CD4-positive, CD25-positive, alpha-beta regulatory T cell (primary cell): ENCODE data around the gene MAPKAPK2. TPM values are rescaled to one million over a fixed set of nuclear protein-coding genes. Genes with fewer than 3 reads are reported as not detected.

ENCODE experiments used
- ATAC-seq, 2 donors: fragments of 150-1000 bp; cut with Tn5 transposase; one replicate each; pipeline ENCODE4 v1.10.0; 2021; ENCODE audit warnings: low read depth in 2 of 2, moderate number of reproducible peaks in 2 of 2, moderate library complexity in 1 of 2
- DNase-seq, 3 donors: peaks; one replicate each; pipeline versions ENCODE4 v3.0.0 to v3.0.0-alpha.2; 2012 to 2022; ENCODE audit warnings: mixed read lengths in 1 of 3
- H3K27ac ChIP-seq: one replicate; pipeline ENCODE4 v1.7.0; 2013; ENCODE audit warnings: mild to moderate bottlenecking, low read length; ENCODE audit not compliant: insufficient read depth, poor library complexity, severe bottlenecking
- H3K27me3 ChIP-seq: one replicate; pipeline ENCODE4 v1.7.0; 2013; ENCODE audit warnings: low read length; ENCODE audit not compliant: control insufficient read depth, insufficient read depth
- H3K36me3 ChIP-seq: one replicate; pipeline ENCODE4 v1.7.0; 2013; ENCODE audit warnings: mild to moderate bottlenecking, low read length, moderate library complexity; ENCODE audit not compliant: control insufficient read depth, insufficient read depth
- H3K4me1 ChIP-seq: 2 replicates; pipeline ENCODE4 v1.7.0; 2013; ENCODE audit warnings: mild to moderate bottlenecking, low read length; ENCODE audit not compliant: insufficient read depth, control insufficient read depth, poor library complexity, severe bottlenecking
- H3K4me3 ChIP-seq: one replicate; pipeline ENCODE4 v1.7.0; 2013; ENCODE audit warnings: low read depth, mild to moderate bottlenecking, low read length, moderate library complexity
- H3K9me3 ChIP-seq, 2 experiments: 1 replicate in 1 of 2; 2 replicates in 1 of 2; pipeline ENCODE4 v1.7.0; 2013; ENCODE audit warnings: low read length in 2 of 2, mild to moderate bottlenecking in 1 of 2, moderate library complexity in 1 of 2; ENCODE audit not compliant: control insufficient read depth in 2 of 2
- H3K27ac Mint-ChIP-seq, 3 donors: one replicate each; pipeline ENCODE4 v1.8.0; 2020 to 2022; ENCODE audit warnings: mild to moderate bottlenecking in 3 of 3, mixed read lengths in 3 of 3, moderate library complexity in 2 of 3
- H3K27me3 Mint-ChIP-seq: one replicate; pipeline ENCODE4 v1.8.0; 2022; ENCODE audit warnings: mild to moderate bottlenecking, mixed read lengths
- H3K36me3 Mint-ChIP-seq: one replicate; pipeline ENCODE4 v1.8.0; 2020; ENCODE audit warnings: mixed read lengths
- H3K4me1 Mint-ChIP-seq, 4 donors: one replicate each; pipeline ENCODE4 v1.8.0; 2020 to 2022; ENCODE audit warnings: mixed read lengths in 4 of 4, mild to moderate bottlenecking in 1 of 4
- H3K4me3 Mint-ChIP-seq, 4 donors: one replicate each; pipeline ENCODE4 v1.8.0; 2020 to 2022; ENCODE audit warnings: mild to moderate bottlenecking in 4 of 4, mixed read lengths in 4 of 4, moderate library complexity in 3 of 4
- H3K9me3 Mint-ChIP-seq, 7 donors: one replicate each; pipeline ENCODE4 v1.8.0; 2020 to 2022; ENCODE audit warnings: mixed read lengths in 7 of 7, mild to moderate bottlenecking in 3 of 7, moderate library complexity in 2 of 7
- polyA plus RNA-seq, 4 donors: library from polyadenylated mRNA; unstranded; fragments of 300-500 nt; fragmentation: Illumina TruSeq; gene quantifications; one replicate each; pipeline ENCODE4 v1.2.3, GENCODE V29; 2021
- total RNA-seq: library from RNA; stranded (reverse); gene quantifications from one replicate; pipeline ENCODE4 v1.2.3, GENCODE V29; 2022

Gene MAPKAPK2
- total and polyA plus RNA-seq, 5 donors from 2014 or later = 2.4 to 167 (median 3.2) TPM

DNA sequence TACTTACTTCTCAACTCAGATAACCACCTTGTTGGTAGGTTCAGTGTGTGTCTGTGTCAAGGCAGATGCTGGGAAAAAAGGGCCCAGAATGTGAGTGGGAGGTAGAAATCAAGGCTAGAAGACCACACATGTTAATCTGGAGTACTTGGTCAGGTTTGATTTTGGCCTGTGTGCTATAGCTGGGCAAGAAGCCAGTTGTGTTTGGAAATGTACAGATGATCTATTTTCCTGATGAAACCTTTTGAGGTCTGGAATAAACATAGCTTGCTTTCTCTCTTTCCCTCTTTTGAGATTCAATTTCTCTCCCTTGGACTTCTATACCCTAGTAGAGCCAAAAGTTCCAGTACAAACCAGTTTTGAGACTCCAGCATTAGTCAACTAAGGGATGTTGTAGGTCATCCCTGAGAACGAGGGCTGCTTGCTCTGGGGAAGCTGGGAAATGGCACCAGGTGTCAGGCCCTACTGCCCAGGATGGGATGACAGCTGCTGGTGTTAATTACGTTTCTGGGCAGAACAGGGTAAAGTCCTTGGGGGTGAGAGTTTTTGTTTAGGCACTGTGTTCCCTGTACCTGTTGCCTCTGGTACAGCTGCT lies 15.8 kb downstream of the MAPKAPK2 start:
- peaks cover 44 to 93% (median 76%) of the 10 kb centered on the region in 4 donors for H3K4me1 Mint-ChIP-seq
- no peaks in the 10 kb centered on the region for H3K9me3 Mint-ChIP-seq
- Histone ChIP-seq H3K4me3 (no peak overlapping the region), H3K27ac (no peak overlapping the region), H3K4me1 (peaks cover 50% of the 10 kb centered on the region), H3K9me3 (no peaks in the 10 kb centered on the region), H3K27me3 (no peaks in the 10 kb centered on the region), H3K36me3 (peaks cover 15% of the 10 kb centered on the region)
- H3K36me3 Mint-ChIP-seq = peaks cover 31% of the 10 kb centered on the region
- ATAC-seq (no peak), DNase-seq (no peak)
- peak overlapping the region in 1 of 3 donors; percentile 54 for H3K27ac Mint-ChIP-seq
- no peak overlapping the region for H3K4me3 Mint-ChIP-seq
- H3K27me3 Mint-ChIP-seq = no peaks in the 10 kb centered on the region

DNA sequence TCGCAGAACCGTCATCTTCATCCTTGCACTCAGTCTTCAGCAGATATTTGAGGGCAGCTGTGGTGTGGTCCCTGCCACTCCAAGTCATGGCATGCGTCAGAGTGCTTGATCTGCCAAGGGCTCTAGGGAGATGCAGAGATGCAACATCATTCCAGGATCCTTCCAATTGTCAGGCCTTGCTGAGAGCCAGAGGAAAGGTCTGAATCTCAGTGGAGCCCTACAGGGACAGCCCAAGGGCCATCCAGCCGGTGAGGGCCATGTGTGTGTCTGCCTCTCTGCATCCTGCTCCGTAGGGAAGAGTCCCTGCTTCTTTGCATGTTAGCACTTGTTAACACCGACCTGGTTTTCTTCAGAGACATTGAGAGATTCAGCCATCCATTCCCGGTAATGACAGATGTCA lies 17.6 kb downstream of the MAPKAPK2 start:
- H3K4me3 Mint-ChIP-seq = no peak overlapping the region

DNA sequence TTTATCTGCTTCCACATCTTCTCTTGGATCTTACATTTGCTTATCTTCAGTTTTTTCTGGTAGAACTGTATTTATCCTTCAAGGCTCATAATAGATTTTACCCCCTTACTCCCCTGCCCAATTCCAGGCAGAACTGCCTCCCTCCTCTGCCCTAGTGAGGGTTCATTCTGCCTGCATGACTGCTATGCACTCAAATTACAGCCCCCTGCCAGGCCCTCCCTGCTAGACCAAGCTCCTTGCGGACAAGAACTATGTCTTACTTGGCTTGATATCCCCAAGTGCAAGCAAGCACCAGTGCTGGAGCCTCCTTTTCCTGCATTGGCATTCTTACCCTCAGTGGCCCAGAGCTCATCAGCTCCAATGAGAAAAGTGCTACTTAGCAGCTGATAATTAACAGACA lies 18.1 kb downstream of the MAPKAPK2 start:
- Mint-ChIP-seq H3K9me3 (no peaks in the 10 kb centered on the region), H3K4me1 (peaks cover 36 to 92% (median 75%) of the 10 kb centered on the region in 4 donors), H3K4me3 (peak overlapping the region in 2 of 4 donors; percentile 78 to 79), H3K27me3 (no peaks in the 10 kb centered on the region), H3K27ac (peak overlapping the region in 2 of 3 donors; percentile 40 to 85), H3K36me3 (peaks cover 11% of the 10 kb centered on the region)
- DNase-seq (no peak), ATAC-seq (no peak)
- no peaks in the 10 kb centered on the region for H3K9me3 ChIP-seq
- H3K36me3 ChIP-seq = peaks cover 3% of the 10 kb centered on the region
- H3K27me3 ChIP-seq = no peaks in the 10 kb centered on the region
- peaks cover 72% of the 10 kb centered on the region for H3K4me1 ChIP-seq
- H3K27ac ChIP-seq = no peak overlapping the region
- H3K4me3 ChIP-seq = no peak overlapping the region

More for the DNA sequence above, 17.6 kb downstream of the MAPKAPK2 start:
- Mint-ChIP-seq H3K27ac (peak overlapping the region in 2 of 3 donors; percentile 40 to 85), H3K9me3 (no peaks in the 10 kb centered on the region), H3K36me3 (peaks cover 16% of the 10 kb centered on the region), H3K4me1 (peaks cover 36 to 92% (median 73%) of the 10 kb centered on the region in 4 donors), H3K27me3 (no peaks in the 10 kb centered on the region)
- H3K4me1 ChIP-seq = peaks cover 67% of the 10 kb centered on the region
- no peak overlapping the region for H3K4me3 ChIP-seq
- no peaks in the 10 kb centered on the region for H3K9me3 ChIP-seq
- ATAC-seq = no peak
- peaks cover 6% of the 10 kb centered on the region for H3K36me3 ChIP-seq
- DNase-seq = no peak
- H3K27ac ChIP-seq = no peak overlapping the region
- H3K27me3 ChIP-seq = no peaks in the 10 kb centered on the region

DNA sequence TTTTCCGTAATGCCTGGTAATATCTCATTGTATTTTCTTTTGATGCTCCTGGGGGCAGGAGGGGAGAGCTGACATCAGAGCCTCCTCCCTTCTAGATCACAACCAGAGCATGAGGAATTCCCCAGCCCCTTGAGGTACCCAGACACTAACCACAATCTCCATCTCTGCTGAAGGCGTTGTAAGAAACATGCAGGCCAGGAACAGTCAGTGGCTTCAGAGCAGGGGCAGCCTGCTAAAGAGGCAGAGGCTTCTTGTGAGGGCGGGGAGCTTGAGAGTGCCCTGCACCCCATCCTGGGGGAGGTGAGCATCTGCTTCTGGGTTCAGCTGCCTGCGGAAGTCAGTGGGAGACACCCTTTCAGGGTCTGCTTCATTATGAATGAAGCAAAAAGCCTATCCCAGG lies 19.0 kb downstream of the MAPKAPK2 start:
- Mint-ChIP-seq H3K4me3 (peak overlapping the region; percentile 52 to 80 (median 70)), H3K9me3 (no peaks in the 10 kb centered on the region), H3K27ac (peak overlapping the region; percentile 34 to 85 (median 40)), H3K36me3 (peaks cover 9% of the 10 kb centered on the region), H3K27me3 (no peaks in the 10 kb centered on the region), H3K4me1 (peaks cover 43 to 92% (median 75%) of the 10 kb centered on the region in 4 donors)
- H3K9me3 ChIP-seq = no peaks in the 10 kb centered on the region
- peak overlapping the region; percentile 61 for H3K27ac ChIP-seq
- peak in 2 of 3 donors; percentile 27 to 68 for DNase-seq
- peak; percentile 48 to 57 for ATAC-seq
- H3K4me1 ChIP-seq = peaks cover 80% of the 10 kb centered on the region
- H3K36me3 ChIP-seq = no peaks in the 10 kb centered on the region
- H3K4me3 ChIP-seq = peak overlapping the region; percentile 65
- H3K27me3 ChIP-seq = no peaks in the 10 kb centered on the region

DNA sequence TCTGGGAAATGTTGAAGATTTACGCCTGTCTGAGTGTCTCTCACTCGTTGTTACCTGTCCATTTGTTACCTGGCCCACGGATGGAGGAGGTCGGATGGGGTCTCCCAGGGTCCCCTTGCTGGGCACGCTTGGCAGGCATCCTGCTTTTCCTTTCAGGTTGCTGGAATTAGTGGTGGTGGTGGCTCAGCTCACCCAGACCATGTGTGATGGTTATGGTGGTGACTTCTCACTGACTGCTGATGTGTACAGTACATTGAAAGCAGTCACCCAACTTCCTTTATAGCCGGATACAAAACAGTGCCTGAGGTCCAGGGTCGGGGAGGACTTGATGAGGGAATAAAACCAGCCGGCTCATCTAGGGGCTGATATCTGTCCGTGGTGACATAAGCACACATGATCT lies 19.5 kb downstream of the MAPKAPK2 start:
- Mint-ChIP-seq H3K4me3 (peak overlapping the region; percentile 48 to 80 (median 66)), H3K27ac (peak overlapping the region in 2 of 3 donors; percentile 40 to 85), H3K27me3 (no peaks in the 10 kb centered on the region), H3K9me3 (no peaks in the 10 kb centered on the region), H3K4me1 (peaks cover 42 to 92% (median 75%) of the 10 kb centered on the region in 4 donors), H3K36me3 (peaks cover 4% of the 10 kb centered on the region)
- Histone ChIP-seq H3K36me3 (no peaks in the 10 kb centered on the region), H3K27ac (peak overlapping the region; percentile 61), H3K4me1 (peaks cover 82% of the 10 kb centered on the region), H3K9me3 (no peaks in the 10 kb centered on the region), H3K27me3 (no peaks in the 10 kb centered on the region), H3K4me3 (peak overlapping the region; percentile 65)
- DNase-seq = peak in 1 of 3 donors; percentile 35
- peak; percentile 41 to 51 for ATAC-seq

DNA sequence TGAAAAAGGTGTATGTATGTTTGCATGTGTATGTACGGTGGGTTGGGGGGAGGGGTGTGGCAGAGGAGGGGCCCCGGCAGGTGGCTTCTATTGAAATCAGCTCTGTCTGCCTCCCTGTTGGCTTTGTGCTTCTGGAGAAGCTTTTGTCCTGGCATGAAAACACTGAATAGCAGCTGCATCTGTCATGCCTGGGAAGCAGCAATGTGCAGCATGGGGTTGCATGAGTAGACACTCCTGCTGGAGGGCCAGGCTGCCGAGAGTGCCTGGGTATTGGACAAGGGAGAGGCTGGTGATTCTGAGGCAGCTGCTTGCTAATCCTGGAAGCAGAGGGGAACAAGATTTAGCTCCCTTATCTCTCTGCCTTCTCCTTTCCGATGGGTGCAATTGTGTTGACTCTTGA lies 20.5 kb downstream of the MAPKAPK2 start:
- no peaks in the 10 kb centered on the region for H3K9me3 ChIP-seq
- Mint-ChIP-seq H3K27ac (peak overlapping the region; percentile 39 to 47 (median 40)), H3K4me1 (peaks cover 40 to 93% (median 81%) of the 10 kb centered on the region in 4 donors), H3K9me3 (no peaks in the 10 kb centered on the region), H3K27me3 (no peaks in the 10 kb centered on the region), H3K36me3 (no peaks in the 10 kb centered on the region), H3K4me3 (peak overlapping the region in 2 of 4 donors; percentile 4 to 48)
- no peak for ATAC-seq
- H3K27ac ChIP-seq = no peak overlapping the region
- H3K4me1 ChIP-seq = peaks cover 82% of the 10 kb centered on the region
- no peaks in the 10 kb centered on the region for H3K36me3 ChIP-seq
- no peaks in the 10 kb centered on the region for H3K27me3 ChIP-seq
- no peak for DNase-seq
- no peak overlapping the region for H3K4me3 ChIP-seq

DNA sequence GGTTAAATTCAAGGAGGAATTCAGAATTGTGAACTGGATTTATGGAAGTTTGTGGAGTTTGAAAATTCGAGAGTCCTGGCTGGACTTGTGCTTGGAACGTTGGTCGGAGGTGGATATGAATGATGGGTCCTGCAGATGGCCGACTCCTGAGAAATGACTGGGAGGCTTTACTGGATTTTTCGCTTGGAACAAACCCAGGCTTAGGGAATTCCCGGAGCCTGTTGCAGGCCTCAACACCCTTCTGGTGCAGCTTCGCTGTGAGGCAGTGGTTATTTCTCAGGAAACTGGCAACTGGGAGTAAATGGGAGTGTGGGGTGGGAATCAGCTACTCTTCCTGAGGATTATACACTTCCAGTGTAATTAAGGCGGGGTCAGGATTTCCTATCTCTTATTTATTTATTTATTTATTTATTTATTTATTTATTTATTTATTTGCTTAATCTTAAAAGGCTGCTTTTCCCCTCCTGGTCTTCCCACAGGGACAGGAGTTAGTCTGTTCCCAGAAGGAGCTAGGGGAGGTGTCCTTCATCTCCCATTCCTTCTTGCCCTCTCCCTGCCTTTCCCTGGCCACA lies 21.1 kb downstream of the MAPKAPK2 start:
- no peaks in the 10 kb centered on the region for H3K27me3 Mint-ChIP-seq
- peak overlapping the region; percentile 39 to 47 (median 40) for H3K27ac Mint-ChIP-seq
- H3K36me3 Mint-ChIP-seq = no peaks in the 10 kb centered on the region
- H3K27me3 ChIP-seq = no peaks in the 10 kb centered on the region
- no peaks in the 10 kb centered on the region for H3K36me3 ChIP-seq
- H3K4me1 Mint-ChIP-seq = peaks cover 43 to 91% (median 81%) of the 10 kb centered on the region in 4 donors
- H3K4me3 ChIP-seq = no peak overlapping the region
- no peaks in the 10 kb centered on the region for H3K9me3 ChIP-seq
- peak overlapping the region in 1 of 4 donors; percentile 12 for H3K4me3 Mint-ChIP-seq
- no peaks in the 10 kb centered on the region for H3K9me3 Mint-ChIP-seq
- DNase-seq = no peak
- H3K4me1 ChIP-seq = peaks cover 77% of the 10 kb centered on the region
- H3K27ac ChIP-seq = no peak overlapping the region
- ATAC-seq = no peak
